ENCODE measurements around the gene TRIM50.
"Not testable (repeated sequence)": the region's sequence is repeated elsewhere in the genome, so short reads cannot be mapped to it uniquely, and the experiment has no call there.

The TRIM50 gene

DNA sequence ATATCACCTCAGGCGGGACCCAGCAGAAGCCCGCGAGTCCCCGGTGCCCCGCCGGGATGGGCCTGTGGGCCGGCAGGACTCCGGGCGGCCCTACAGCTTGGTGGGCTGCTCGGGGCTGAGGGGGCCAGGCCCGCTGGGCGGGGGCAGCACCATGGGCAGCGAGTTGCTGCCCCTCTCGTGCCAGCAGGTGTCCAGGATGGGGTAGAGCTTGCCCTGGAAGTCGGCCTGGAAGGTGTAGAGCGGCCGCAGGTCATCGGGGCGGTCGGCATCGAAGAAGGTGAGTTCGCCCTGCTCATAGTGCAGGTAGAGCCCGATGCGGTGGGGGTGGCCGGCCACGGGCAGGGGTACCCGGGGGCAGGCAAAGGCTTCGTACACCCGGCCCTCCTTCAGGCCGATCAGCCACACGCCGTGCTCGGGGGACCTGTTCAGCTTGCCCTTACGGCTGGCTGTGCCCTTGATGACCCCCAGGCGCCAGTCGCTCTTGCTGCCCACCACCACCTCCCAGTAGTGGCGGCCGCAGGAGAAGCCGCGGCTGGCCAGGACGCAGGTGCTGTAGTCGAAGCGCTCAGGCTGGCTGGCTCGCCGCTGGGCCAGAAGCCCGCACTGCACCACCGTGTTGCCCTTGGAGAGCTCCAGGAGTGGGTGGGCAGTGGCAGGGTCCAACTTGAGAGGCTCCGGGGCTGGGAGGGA, 14.9 kb downstream of the TRIM50 start:
- DNase-seq = no peak

DNA sequence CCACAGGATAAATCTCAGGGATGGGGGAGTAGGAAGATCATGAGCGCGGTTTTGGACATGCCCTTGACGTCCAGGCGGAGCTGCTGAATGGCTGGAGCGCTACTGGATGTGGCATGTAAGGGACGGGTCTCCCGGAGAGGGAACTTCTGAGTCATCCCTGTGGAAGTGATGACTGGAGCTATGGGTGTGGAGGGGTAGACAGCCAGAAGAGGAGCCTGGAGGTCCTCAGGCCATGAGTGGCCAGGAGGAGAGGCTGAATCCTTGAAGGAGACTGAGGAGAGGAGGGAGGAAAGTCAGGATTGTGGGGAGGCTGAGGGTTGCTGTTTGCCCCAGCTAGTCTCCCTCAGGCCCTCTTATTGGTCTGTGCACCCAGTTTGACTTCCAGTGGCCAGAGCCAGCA, 16.5 kb downstream of the TRIM50 start:
- not testable (repeated sequence) for DNase-seq

DNA sequence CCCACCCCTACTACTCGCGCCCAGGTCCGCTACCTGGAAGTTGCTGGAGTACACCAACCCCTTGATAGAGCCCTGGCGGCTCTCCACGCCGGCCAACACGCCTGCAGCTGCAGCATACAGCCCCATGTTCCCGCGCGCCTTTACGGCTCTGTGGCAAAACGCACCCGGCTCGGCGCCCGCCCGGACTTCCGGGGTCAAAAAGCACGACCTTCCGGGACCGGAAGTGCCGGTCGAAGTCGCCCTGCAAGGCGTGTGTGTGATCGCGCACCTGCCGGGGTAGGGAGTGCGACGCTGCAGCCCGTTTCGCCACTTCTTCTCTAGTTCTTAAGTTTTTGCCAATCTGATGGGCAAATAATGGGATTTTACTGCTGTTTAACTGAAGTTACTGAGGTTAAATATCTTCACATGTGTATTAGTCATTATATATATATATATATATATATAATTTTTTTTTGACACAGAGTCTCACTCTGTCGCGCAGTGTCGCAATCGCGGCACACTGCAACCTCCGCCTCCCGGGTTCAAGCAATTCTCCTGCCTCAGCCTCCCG, 19.1 kb downstream of the TRIM50 start, which contains the start of gene NSUN5:
TSS of gene NSUN5 (minus strand) at position 162 of the 550 bp plus-strand sequence. CDS start at position 126, 36 bp downstream.
- DNase-seq = peak; percentile 96

DNA sequence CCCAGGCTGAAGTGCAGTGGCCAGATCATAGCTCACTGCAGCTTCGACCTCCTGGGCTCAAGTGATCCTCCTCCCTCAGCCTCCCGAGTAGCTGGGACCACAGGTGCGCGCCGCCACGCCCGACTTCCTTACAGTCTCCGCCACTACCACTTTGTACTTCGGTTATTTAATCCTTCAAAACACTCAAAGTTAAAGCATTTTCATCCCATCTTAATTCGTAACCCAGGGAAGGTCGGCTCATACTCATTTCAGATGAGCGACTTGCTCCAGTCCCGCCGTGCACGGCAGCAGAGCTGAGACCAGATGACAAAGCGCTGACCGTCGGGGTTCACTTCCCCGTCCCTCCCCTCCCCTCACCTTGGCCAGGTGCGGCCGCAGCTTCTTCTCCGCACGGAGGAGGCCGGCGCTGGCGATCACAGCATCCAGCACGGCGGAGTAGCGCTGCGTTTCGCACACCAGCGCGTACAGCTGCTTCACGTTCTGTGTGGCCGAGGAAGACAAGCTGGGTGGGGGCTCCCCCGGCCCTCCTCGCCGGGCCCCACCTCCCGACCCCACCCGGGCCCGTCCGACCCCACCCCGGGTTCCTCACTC, 19.7 kb downstream of the TRIM50 start:
- DNase-seq = no peak

DNA sequence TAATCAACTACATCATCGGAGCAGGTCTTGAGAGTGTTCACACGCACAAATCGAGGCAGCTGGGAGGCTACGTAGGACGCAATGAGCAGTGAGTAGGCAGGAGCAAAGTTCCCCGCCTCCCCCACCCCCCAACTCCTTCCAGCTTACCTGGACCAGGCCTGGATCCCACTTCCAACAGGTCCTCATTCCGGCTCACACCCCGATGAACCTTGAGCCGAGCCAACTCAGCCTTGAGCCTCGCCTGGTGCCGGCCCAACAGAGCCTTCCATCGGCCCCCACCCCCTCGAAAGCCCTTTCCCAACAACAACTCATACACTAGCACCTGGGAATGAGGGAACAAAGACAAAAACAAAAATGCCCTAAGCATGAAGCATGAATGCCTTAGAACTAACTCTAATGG, 20.4 kb downstream of the TRIM50 start:
- peak; percentile 31 for DNase-seq

DNA sequence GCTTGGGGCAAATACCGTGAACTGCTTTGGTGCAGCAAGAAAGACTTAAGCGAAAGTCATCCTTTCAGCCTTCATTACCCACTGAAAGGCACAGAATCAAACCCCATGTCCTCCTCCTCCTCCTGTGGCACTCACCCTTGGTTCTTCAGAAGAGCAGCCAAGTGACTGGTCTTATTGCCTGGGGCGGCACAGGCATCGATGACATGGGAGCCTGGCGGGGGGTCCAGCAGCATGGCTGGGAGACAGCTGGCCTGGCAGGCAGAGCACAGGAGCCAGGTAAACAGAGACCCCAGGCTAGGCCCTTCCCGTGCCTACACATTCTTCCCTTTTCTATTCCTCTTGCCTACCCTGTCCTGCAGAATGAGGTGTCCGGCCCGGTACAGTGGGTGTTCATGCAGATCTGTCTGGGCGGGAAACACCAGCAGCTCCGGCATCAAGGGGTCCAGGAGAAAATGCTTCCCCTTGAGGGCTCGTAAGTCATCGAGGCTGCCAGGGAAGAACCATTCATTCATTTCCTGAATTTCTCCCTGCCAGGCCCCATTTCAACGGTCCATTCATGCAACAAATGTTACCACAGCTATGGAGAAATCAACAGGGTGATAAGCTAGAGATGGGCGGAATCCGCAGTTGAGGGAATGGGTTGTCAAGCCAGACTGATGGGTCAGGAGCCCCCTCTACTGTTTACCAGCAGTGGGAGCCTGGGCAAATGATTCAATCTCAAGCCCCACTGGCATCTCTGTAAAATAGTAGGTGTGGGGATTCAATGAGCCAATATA, 23.1 kb downstream of the TRIM50 start:
- not testable (repeated sequence) for DNase-seq

DNA sequence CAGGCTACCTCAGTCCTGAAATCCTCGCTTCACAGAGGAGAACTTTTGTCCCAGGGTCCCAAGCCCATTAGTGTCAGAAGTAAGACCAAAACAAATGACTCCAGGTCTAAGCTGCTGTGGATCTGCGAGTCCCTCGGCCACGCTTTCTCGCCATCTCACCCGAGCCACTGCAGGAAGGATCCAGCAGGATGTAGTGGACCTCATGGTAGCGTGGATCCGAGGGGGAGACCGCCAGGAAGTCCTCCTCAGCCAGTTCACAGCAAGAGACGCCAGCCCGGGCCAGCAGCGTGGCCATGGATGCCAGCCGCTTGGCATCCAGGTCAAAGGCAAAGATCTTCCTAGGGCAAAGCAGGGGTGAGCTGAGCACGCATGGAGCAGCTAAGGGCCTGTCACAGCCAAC, 23.8 kb downstream of the TRIM50 start:
- DNase-seq = no peak

DNA sequence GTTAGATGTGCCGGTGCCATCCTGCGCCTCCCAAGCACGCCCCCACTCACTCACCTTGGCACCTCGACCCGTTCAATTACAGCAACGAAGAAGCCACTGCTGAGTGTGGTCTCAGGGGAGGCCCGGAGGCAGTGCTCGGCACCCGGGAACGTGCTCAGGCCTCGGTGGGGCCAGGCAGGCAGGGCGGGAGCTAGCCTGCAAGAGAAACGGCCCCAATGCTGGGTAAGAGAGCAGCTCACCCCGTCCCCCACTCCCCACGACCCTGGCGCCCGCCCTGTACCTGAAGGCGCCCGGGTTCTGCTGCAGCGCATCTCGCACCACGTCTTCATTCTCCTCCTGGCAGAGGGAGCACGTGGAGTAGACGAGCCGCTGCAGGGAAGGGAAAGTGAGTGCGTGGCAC, 24.3 kb downstream of the TRIM50 start:
- no peak for DNase-seq

DNA sequence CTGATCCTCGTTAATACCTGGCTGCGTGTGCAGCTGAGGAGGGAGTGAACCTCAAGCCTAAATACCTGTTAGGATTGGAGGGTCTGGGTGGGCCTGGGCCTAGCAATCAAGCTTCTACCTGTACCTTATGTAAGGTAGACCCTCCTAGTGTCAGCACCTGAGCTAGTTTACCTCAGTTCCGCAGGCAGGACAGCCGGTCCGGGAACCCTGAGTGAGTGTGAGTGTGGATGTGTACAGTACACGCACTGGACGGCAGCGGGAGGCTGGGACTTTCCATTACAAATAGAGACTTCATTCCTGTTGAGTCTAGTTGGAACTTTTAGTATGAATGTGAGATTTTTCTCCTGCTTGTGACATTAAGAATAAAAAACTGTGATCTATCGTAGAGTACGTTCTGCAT, 25.0 kb downstream of the TRIM50 start:
- not testable (repeated sequence) for DNase-seq

DNA sequence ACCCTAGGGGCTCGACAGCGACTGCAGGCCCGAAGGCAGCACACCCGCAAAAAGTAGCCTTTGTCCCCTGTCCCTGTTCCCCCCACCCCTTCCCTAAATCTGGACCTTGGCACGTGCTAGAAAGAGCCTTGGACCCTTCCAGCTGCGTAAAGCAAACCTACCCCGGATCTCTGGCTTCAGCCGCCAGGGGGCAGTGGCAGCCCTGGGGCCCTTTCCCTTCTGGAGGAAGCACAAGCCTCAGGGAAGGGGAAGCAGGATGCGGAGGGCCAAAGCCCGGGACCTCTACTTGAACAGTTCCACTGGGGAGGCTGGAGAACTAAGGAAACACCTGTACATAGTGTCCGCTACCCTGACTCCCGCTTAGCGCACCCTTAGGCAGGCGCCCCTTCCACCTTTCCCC, 26.8 kb downstream of the TRIM50 start:
- DNase-seq = not testable (repeated sequence)

DNA sequence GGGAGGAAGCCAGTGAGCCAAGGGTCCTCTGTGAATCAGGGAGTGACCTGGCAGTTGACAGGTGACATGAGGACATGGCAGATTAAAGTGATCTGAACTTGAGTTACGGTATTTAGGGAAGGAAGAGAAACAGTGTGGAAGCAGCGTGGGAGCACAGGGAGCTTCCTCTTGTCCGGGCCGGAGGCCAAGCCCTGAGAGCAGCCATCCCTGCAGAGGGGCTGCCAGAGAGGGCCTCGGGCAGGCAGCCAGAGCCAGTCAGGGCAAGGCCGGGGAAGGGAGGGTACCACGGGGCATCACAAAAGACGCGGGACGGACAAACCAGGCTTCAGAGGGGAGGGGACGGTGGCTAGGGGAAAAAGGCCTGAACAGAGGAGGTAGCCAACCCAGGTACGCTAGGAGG, 28.1 kb downstream of the TRIM50 start:
- not testable (repeated sequence) for DNase-seq

DNA sequence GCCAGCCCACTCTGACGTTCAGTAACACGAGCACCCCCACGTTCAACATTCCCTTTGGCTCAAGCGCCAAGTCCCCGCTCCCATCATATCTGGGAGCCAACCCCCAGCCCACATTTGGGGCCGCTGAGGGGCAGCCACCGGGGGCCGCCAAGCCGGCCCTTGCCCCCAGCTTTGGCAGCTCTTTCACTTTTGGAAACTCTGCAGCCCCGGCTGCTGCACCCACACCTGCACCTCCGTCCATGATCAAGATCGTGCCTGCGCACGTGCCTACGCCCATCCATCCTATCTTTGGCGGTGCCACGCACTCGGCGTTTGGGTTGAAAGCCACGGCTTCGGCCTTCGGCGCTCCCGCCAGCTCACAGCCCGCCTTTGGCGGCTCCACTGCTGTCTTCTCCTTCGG, 30.2 kb downstream of the TRIM50 start:
- not testable (repeated sequence) for DNase-seq

DNA sequence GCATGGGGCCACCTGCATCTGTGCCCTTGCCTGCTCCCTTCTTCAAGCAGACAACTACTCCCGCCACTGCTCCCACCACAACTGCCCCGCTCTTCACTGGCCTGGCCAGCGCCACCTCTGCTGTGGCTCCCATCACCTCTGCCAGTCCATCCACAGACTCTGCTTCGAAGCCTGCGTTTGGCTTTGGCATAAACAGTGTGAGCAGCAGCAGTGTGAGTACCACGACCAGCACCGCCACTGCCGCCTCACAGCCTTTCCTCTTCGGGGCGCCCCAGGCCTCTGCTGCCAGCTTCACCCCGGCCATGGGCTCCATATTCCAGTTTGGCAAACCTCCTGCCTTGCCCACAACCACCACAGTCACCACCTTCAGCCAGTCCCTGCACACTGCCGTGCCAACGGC, 30.6 kb downstream of the TRIM50 start:
- DNase-seq = not testable (repeated sequence)

DNA sequence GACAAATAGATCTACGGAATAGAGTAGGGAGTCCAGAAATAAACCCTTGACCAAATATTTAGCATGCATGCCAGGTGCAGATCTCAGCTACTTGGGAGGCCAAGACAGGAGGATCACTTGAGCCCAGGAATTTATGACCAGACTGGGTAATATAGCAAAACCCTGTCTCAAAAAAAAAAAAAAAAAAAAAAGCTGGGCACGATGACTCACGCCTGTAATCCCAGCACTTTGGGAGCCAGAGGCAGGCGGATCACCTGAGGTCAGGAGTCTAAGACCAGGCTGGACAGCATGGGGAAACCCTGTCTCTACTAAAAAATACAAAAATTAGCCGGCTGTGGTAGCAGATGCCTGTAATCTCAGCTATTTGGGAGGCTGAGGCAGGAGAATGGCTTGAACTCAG, 50.7 kb downstream of the TRIM50 start:
- DNase-seq = not testable (repeated sequence)

DNA sequence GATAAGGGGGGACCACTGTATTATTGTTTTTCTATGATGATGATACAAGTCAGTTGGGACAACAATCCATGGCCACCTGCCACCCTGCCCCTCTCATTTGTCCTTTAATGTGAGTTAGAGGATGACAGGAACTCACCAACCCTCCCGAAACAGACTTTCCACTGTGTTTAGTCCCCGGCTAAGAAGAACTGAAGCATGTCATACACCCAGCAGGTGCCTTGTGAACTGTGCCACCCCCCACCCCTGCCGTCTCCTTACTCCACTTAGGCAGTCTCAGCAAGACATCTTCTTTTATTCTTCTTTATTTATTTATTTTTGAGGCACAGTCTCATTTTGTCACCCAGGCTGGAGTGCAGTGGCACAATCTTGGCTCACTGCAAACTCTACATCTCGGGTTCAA, 60.1 kb downstream of the TRIM50 start:
- not testable (repeated sequence) for DNase-seq

DNA sequence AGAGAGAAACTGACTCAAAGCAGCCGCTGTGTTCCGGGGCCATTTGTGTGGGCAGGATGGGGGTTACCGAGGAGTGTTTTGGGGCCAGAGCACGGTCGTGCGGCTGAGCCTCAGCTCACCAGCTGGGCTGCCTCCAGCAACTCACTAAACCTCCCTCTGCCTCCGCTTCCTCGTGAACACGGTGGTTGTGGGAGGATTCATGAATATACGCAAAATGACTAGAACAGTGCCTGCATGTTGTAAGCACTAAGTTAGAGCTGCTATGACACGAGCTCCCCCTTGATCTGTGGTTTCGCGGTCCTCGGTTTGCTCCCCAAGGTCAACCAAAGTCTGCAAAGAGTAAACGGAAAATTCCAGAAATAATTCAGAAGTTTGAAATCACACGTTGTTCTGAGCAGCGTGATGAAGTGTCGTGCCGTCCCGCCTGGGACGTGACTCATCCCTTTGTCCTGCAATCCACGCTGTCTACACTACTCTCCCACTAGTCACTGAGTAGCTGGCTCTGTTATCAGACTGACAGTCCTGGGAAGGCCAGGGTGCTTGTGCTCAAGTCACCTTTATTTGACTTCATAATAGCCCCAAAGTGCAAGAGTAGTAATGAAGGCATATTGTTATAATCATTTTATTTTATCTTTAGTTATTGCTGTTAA, 61.0 kb downstream of the TRIM50 start:
- not testable (repeated sequence) for DNase-seq

Data from activated effector memory CD4-positive, alpha-beta T cell treated with anti-CD3 and anti-CD28 coated beads, Interleukin-2, amount 50 U/mL, for 16 hours (primary cell).